Embryonic facial prominence (tissue), 1 donor: ENCODE data around the gene C20orf144.
"Not testable (repeated sequence)": the region's sequence is repeated elsewhere in the genome, so short reads cannot be mapped to it uniquely, and the experiment has no call there.

Source experiments
- DNase-seq: peaks from one replicate; pipeline ENCODE4 v3.0.0-alpha.2; 2016; ENCODE audit errors: extremely low spot score

C20orf144 gene

DNA sequence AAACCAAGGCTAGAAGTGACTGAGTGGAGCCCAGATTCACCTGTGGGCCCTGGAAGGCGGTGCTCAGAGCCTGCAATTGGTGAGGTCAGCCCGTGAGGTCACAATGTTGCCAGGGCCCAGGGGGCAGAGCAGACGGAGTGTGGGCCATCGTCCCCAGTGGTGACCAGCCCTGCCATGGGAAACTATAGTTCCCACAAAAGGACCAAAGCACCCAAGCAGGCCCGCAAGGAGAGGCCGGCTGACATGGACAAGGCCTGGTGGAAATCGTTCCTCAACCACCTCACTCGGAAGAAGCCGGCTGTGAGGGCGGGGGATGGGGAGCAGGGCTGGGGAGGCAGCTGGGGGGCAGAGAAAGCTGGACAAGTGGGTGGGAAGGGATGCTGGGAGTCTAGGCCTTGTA is at the start of gene C20orf144:
Gene C20orf144, plus strand, starts transcription at position 156 of the 400 bp plus-strand sequence. Its CDS starts 19 bp downstream, at position 175.
- no peak for DNase-seq

DNA sequence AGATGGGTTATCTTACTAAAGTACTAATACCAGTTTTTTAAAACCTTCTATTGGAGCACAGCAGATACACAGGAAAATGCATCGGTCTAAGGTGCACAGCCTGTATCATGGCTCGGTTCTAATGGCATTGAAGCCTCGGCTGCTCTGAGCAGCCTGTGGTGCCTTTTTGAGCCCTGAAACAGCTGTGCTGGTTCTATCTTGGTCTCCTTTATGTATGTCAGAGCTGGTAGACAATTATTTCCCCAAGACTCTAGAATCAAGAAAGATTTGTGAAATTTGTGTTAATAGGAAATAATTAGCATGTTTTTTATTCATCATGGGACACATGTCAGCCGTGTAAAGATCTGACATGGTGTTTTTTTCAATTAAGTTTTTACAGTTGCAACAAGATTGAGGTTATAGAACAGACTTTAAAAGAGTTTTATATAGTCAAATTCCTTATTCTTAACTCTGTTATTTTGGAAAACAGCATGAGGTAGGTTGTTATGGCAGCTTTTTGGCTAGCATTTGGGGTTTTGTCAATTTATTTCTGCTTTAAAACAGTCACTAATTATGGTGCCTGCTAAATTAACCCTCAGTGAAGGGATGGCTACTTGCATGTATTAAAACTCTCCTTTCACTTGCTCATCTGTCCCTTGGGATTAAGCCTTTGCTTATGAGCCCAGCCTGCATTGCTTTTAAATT is 40.3 kb upstream of the C20orf144 start:
- DNase-seq = no peak

DNA sequence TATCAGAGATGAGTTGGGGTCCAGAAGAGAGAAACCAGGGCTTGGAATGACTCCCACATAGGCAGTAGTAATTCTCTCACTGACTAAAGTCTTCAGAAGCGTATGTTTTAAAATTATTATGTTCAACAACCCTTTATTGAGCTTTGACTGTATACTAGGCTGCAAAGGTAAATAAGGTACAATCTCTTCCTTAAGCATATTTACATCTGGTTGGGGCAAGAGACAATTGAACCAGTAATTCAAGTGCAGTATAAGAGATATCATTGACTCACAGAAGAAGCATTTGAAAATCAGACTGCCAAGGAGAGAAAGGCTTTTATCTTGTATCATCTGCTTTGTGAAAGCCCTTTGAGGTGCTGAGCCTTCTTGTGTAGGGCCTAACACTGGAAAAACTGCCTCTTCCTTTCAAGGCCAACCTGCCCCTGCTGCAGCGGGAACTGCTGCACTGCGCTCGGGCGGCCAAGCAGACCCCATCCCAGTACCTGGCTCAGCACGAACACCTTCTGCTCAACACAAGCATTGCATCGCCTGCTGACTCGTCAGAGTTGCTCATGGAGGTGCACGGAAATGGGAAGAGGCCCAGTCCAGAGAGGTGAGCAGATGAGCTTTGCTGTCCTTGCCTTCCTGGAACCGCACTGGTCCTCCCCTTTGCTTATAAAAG is 39.3 kb upstream of the C20orf144 start:
- DNase-seq = no peak

DNA sequence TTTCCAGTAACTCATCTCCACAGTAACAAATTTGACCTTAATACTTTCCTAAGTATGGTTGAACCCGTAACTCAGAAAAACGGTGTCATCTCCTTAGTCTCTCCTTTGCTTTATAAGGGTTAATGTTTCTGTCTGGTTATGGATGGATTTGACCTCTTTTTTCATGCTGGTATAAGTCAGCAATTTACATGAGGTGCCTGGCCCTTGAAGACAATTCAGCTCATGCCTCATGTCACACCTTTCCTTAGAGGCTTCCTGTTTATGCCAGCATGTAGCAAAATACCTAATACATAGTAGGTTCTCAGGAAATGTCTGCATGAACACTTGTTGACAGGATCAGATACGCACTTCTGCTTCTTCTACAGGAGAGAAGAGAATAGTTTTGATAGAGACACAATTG is 37.7 kb upstream of the C20orf144 start:
- no peak for DNase-seq

DNA sequence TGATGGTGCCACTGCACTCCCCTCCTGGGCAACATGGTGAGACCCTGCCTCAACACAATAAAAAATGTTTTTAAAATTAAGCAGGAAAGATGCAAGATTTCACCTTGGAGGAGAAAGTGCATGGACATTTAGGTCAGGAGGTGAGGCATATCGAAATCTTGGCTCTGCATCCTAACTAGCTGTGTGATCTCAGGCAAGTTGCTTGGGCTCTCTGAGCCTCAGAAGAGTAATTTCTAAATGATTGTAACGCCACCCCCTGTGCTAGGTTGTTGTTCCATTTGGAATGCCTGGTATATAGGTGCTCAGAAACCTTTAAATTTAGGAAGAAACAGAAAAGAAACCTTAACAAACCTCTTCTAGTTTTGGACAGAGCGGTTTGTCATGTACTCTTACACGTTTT is 35.9 kb upstream of the C20orf144 start:
- DNase-seq = no peak

DNA sequence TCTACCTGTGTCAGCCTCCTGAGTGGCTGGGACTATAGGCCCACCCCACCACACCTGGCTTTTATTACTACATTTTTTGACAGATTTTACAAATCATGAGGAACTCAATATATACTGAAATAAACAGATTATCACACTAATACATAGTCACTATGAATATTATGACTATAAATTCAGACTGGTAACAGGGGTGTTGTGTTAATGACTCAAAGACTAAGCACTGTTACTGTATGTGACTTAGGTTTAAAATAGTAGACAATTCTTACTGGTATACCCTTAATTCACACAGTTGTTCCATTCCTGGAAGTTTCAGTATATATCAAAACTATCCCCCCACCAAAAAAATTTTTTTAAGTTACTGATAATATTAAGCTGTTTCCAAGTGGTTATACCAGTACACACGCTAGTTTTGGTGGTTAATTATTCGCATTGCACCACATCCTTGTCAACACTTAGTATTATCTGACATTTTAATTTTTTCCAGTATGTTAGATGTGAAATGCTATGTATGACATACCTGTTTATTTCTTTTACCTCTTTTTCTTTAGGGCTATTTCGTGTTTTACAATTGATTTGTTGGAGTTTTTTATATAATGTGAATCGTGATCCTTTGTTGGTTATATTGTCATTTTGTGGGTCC is 34.4 kb upstream of the C20orf144 start:
- DNase-seq = no peak

DNA sequence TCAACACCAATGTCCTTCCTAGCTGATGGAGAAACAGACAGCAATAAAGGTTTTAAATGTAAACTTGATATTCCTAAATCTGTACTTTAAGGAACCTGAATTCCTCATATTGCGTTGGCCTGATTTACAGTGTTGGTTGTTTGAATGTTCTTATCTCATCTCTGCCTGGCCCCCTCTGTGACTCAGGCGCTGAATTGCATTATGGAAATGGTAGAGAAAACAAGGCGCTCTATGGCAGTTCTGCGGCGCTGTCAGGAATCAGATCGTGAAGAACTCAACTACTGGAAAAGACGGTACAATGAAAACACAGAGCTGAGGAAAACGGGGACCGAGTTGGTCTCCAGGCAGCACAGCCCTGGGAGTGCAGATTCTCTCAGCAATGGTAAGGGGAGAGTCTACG is 32.6 kb upstream of the C20orf144 start:
- no peak for DNase-seq

DNA sequence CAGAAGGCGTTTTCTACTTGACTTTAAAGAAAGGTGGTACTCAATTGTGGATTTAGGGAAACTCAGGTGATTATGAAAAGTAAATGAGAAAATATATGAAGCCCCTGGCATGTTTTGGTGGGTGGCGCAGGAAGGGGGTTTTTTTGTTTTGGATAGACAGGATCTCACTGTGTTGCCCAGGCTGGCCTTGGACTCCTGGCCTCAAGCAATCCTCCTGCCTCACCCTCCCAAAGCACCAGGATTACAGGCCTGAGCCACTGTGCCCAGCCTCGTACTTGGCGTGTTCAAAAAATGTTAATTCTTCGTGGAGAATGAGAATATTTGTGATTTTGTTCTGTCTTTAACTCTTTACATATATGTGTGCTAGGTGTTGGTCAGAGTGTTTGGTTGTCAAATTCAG is 32.1 kb upstream of the C20orf144 start:
- no peak for DNase-seq

DNA sequence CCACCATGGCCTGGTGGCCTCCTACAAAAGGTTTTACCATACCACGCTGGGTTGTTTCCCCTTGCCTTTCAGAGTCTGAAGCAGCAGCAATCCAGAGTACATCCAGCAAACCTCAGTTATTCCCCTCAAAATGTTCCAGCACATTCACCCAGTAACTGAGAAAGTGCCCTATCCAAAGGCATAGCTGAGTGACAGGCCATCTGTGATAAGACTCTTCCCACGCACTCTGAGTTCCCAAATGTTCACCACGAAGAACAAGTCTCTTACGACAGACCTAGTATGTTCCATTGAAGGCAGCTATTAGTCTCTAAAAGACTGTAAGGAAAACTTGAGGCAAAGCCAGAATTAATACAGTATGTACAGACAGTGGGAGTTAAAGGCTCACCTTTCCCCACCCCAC is 31.6 kb upstream of the C20orf144 start:
- DNase-seq = no peak

DNA sequence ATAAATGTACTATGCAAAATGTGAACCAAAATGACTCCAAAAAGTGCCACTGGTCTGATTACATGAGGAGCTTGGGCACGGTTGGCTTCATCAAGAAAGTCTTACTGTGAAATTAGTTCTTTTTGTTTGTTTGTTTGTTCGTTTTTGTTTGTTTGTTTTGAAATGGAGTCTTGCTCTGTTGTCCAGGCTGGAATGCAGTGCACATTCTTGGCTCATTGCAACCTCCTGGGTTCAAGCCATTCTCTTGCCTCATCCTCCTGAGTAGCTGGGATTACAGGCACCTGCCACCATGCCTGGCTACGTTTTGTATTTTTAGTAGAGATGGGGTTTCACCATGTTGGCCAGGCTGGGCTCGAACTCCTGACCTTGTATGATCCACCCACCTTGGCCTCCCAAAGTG is 30.2 kb upstream of the C20orf144 start:
- not testable (repeated sequence) for DNase-seq

DNA sequence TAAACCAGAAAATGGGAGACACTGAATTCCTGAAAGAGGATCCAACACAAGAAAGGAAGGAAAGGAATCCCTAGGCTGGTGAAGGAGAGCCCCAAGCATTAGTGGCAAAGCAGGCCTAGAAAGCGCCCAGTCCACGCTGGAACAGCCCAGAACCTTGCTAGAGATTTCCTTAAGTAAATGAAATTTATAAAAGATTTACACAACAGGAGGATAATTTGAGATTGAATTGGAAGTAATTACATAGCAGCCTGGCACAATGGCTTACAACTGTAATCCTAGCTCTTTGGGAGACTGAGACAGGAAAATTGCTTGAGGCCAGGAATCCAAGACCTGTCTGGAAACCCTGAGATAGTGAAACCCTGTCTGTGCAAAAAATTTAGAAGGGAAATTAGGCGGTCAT is 26.8 kb upstream of the C20orf144 start:
- no peak for DNase-seq

DNA sequence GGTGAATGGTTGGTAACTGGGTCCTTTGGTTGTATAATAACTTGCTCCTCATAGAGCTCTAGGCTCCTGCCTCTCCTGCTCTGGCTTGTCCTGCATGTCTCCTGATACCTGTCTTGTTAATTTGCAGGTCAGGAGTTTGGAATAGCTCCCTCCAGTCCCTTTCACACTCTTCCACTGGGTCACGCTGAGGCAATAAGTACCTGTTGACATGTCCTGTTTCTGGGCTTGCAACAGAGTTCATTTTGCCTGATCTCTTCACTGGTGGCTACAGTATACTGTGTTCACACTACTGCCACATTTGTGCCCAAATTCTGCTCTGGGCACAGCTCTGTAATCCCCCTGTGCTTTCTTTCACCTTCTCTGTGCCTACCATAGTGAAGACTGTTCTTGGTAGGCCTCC is 25.4 kb upstream of the C20orf144 start:
- no peak for DNase-seq

DNA sequence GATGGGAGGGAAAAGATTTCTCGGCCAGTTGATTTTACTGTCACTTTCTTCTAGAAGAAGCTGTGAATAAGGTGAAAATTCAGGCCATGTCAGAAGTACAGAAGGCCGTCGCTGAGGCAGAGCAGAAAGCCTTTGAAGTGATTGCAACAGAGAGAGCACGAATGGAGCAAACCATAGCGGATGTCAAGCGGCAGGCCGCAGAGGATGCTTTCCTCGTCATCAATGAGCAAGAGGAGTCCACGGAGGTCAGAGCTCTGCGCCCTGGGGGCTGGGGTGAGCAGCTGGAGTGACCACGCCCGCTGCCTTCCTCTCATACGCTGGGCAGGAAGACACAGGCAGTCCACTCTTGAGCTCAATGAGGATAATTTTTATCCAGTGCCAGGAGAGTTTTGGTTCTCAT is 21.8 kb upstream of the C20orf144 start:
- DNase-seq = no peak

DNA sequence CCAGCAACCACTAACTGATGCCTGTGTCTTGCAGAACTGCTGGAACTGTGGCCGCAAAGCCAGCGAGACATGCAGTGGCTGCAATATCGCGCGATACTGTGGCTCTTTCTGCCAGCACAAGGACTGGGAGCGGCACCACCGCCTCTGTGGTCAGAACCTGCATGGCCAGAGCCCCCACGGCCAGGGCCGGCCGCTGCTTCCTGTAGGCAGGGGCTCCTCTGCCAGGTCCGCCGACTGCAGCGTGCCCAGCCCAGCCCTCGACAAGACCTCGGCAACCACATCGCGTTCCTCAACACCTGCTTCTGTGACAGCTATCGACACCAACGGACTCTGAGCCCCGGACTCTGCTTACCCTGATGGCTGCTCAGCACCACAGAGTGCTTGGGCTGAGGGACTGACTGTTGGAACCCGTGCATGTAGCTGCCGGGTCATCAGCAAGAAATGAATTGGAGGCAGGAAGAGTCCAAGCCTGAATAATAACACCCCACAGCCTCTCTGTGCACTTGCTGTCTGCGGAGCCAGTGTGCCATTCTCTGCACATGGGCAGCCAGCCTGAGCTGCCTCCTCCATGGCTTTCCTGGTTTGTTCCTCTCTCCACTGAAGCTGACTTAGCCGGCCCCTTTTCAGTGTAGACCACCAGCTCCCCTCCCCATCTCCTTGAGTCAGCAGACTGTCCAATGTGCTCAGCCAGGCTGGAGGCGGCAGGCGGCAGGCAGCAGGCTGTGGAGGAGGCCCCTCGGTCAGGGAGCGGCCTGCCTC is 17.6 kb upstream of the C20orf144 start:
- DNase-seq = no peak

DNA sequence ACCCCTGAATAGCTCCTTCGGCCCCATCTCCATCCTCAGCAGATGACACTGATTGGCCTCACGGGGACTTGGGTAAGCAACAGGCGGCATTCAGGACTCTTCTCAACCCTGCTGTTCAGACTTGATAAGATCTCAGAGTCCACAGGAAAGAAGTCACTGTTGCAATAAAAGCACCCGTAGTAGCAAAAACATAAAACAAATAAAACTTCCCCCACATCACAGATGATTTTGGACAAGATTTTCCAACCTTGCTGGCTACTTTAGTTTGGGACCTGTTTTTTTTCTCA is 17.1 kb upstream of the C20orf144 start:
- DNase-seq = no peak

DNA sequence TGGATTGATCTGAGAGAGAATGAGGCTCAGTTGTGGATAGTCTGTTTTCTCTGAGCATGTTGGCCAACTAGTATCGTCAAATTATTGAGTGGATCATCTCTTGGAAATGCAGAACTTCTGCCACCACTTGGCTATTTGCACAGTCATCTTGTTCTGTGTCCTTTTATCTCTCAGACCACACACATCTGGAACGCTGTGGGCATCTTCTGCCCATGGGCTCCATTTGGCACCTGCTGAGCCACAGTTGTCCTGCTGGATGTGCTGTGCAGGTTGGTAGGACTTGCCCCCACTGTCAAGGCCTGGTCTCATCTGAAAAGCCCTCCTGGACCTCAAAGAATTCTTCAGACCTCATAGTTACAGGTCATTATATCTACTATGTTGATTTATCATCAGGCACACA is 16.7 kb upstream of the C20orf144 start:
- DNase-seq = no peak

DNA sequence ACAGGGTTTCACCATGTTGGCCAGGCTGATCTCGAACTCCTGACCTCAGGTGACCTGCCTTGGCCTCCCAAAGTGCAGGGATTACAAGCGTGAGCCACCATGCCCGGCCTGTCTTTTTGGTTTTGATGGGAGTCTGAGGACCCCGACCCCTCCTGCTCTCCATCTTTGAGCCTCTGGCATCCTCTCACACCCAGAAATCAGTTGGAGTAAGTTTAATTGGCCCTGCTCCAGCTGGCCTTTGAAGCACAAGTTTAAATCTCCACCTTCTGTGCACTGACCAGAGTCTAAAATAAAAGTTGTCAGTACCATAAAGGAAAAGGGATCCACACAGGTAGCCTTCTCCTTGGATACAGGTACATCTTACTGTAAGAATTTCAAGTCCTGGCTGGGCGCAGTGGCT is 15.9 kb upstream of the C20orf144 start:
- DNase-seq = no peak

DNA sequence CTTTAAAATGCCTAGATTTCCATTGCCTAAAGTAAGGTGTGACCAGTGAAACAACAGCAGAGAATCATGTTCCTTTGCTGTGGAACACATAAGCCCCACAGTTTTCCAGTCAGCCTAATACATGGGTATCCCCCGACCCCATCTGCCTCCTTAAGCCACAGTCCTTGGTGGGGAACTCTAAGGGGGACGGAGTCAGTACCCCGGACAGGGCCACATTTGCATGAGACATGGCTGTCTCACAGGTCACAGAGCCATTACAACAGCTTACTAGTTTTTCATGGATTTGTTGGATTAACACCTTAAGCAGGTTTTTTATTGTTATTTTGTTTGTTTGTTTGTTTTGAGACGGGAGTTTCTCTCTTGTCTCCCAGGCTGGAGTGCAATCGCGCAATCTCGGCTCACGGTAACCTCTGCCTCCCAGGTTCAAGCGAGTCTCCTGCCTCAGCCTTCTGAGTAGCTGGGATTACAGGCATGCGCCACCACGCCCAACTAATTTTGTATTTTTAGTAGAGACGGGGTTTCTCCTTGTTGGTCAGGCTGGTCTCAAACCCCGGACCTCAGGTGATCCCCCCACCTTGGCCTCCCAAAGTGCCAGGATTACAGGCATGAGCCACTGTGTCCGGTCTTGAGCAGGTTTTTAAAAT is 15.0 kb upstream of the C20orf144 start:
- not testable (repeated sequence) for DNase-seq

DNA sequence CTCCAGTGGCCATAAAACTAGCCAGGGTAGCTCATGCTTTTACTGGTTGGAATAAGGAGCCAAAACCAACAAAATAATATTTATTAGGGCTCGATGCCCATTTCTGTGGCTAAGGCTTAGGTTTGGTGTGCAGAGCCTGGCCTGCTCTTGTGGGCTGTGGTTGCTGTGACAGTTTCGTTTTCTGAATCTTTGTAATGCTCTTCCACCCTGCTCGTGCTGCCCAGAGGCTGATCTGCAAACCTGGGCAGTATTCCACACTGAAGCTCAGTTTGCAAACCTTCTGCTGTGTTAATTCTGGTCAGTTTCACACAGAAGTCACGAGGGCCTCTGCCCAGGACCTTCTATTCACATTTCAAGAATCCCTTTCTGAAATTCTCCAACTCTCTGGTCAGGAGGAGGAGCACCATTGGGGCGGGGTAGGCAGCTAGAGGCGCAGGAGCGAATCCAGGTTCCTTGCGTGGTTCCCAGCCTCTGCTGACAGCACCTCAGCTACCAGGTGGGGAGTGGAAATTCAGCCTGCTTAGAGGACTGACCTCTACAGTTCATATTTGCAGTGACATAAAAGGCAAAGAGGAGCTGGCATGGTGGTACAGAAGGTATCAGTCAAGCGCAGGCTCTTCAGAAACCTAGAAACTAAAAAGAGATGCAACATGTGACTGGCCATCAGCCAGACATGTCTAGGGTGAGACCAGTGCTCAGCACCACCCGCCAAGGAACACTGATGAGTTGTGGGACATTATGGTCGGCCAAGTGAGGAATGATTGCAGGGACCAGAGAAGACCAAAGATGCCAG is 14.3 kb upstream of the C20orf144 start:
- DNase-seq = no peak

DNA sequence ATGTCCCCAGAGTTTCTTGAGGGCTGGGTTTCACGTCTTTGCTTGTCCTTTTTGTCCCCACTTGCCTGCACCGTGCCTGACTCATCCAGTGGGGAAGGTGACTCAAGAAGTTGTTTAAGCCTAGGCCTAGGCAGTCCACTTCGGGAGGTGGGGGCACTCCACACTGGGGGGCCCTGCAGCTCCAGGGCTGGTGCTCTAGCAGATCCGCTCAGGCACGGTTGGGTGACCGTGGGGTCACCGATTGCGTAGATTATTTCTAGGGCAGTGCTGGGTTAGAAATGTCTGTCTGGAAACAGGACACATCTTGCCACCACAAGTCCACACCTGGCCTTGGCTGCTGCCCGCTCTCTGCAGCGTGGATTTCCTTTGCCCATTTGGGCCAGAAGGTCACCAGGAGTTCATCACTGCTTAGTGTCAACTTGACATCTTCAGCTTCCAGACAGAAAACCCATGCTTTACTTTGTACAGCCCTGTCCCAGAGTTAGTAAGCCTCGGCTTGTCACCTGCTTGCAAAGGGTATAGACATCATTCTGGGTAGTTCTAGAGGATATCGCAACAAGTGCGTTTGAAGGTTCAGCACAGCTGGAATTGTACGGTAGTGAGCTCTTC is 13.6 kb upstream of the C20orf144 start:
- DNase-seq = no peak

DNA sequence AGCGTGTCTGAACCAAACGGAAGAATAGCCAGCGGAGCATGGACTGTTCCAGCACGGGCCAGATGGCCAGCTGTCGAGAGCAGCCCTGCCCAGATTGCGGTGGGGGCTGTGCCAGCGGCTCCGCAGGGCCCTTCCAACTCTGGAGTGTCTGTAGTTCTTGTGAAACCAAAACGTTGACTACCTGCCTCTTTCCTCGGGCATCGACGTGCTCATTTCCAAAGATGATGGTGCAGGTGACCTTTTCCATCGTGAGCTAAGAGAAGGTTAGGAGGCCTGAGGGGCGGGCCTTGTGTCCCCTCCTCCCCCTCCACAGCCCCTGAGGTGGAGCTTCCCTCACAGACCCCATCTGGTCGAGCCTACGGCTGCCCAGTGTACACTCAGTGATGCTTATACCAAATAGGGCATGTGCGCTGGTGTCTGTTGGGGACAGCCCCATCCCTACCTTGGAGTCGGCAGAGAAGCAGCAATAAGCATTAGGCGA is 12.9 kb upstream of the C20orf144 start:
- no peak for DNase-seq
